NCI-H226 (cell line): ENCODE data around the gene ACKR3.

Source experiments
- DNase-seq: peaks from one replicate; pipeline ENCODE4 v3.0.0-alpha.2; 2015

The ACKR3 gene

GRCh38 chr2:236616031-236616430, 46.4 kb downstream of the ACKR3 start:
- no peak for DNase-seq

DNA sequence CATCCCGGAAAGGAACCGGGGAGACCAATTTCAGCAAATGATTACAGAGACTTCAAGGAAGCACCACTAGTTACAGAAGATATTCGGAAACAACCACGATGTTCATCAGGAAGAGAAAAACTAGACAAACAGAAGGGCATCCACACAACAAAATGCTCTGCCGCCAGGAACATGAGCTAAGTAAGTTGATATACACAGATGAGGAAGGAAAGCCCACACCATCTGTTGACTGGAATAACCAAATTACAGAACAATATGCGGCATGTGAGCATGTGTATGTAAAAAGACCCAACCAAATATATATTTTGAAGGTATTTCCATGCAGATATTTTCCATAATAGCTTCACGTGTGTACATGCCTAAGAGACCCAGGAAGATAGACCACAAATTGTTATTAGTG, 47.0 kb downstream of the ACKR3 start:
- DNase-seq: no peak

DNA sequence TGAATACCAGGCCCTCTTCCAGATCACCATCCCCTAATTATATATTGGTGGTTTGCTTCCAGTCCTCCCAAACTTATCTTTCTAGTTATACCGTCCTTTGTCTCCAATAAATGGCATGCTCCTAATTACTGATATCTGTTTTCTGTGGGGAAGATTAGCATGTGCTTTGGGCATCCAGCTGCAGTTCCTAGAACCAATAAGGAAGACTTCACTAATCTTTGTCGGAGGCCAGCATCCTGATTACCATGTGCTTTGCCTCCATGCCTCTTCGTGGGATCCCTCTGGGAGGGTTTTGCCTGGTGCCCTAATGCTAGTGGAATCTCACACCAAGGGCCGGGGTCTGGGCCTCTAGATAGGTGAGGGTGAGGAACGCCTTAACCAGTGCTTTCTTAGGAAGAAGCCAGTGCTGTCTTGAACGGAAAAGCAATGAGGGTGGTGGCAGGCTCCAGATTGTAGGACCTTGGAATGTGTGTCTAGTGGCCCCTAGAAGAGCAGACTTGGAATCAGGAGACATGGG, 47.7 kb downstream of the ACKR3 start:
- DNase-seq: no peak

DNA sequence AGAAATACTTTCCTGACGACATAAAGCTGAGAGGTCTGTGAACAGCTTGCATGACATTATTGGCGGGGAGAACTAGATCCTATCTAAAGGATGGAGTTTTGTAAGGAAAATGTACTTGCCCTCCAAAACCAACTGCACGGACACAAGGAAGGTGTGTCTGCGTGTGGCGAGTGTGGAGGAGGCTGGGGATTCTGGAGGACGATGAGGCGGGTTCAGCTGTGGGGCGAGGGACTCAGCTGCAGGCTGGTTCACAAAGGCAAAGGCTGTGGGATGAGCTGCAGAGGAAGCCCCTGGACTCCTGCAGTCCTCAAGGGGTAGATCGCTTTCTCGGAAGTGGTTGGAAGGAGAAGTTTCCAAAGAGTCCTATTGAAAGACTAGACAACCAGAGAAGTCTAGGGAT, 48.2 kb downstream of the ACKR3 start:
- DNase-seq: no peak

DNA sequence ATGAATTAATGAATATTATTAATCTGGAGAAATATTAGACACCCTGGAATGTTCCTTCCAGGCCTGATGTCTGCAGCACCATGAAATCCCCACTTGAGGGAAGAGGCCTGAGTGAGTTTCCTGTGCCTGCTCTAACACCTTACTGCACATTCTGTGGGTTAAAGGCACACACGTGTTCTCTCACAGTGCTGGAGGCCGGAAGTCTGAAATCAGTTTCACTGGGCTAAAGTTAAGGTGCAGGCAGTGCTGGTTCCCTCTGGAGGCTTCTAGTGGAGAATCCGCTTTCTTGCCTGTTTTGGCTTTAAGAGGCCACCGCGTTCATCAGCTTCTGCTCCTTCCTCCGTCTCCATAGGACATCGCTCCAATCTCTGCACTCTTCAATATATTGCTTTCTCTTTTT, 48.7 kb downstream of the ACKR3 start:
- no peak for DNase-seq

DNA sequence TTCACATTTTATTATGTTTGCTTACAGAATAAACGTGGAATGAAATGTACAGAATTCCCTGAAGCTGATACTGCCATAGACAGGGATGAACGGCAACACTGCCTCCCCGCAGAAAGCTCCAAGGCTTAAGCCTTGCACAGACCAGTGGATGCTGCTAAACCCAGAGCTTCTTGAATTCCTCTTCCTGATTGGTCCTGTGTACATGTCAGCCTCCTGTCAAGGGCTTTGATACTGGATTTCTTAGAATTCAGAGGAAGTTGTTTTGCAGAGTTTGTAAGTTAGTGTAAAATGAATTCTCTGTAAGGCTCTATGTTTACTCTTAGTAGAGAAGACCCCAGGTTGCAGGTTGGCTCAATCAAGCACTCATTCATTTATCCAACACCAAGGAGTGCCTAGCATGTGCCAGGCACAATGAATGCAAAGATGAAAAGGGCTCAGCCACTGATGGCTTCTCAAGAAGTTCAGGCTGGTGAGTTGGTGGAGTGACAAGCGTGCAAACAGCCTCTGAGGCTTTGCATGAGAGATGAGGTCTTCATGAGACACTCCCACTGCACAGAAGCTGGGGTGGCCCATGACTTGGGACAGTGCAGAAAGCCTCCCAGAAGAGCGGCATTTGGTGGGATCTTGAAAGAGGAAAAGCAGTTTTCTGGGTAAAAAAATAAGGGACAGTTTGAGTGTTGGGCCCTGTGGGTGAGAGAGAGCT, 50.4 kb downstream of the ACKR3 start:
- no peak for DNase-seq

GRCh38 chr2:236621786-236622185, 52.2 kb downstream of the ACKR3 start:
- no peak for DNase-seq

DNA sequence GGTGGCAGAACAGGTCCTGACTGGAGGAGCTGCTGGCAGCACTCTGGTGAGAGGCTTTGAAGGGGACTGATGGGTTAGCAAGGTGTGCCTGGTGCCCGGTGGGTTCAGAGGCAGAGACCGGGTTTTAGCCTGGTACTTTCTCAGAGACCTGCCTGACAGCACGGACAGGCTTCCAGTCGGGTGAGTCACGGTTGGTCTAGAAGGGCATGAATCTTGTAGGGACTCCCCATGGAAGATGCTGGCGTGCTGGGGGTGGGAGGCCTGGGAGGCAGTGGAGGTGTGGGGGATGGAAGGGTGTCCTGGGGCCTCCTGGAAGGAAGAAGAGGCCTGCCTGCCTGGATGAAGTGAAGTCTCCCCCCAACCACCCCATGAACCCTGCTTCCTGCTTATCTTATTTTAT, 52.6 kb downstream of the ACKR3 start:
- DNase-seq: no peak

GRCh38 chr2:236622660-236623059, 53.0 kb downstream of the ACKR3 start:
- no peak for DNase-seq

- no peak for DNase-seq
These were observed 54.2 kb downstream of the ACKR3 start for GRCh38 chr2:236623816-236624215.

GRCh38 chr2:236625156-236625690, 55.6 kb downstream of the ACKR3 start:
- no peak for DNase-seq

- DNase-seq: no peak
These were observed 56.9 kb downstream of the ACKR3 start for GRCh38 chr2:236626391-236627150.

DNA sequence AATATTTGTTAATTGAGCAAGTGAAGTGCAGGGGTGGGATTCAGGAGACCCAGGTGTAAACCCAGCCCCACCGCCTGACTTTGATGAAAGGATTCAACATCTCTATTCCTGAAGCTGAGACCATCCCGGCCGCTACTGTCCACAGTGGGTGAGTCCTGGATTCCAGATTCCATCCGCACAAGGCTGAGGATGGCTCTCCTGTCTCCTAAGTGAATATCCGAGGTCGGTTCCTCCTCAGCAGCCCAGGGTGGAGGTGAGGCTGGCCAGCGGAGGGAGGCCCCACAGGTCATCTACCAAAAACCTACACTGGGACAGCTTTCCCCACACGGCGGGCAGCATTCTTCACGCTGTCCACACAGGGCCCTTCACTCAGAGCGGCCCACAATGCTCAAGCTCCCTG, 57.6 kb downstream of the ACKR3 start:
- no peak for DNase-seq

DNA sequence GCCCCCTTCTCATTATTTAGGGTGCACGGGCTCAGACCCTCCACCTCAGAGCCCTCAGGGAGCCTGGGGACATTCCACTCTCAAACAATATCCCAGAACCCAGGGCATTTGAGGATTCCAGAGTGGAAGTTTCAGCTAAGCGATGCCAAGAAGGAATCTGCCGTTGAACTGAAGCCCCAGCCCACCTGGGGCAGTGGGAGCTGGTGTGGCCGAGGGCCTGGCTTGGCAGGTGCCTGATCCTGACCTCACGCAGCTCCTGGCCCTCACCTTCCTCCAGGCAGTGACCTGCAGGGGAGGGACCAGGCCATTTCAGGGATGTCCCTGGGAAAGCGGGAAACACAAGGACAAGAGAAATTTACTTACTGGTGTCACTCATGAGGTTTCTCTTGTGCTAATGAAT, 58.2 kb downstream of the ACKR3 start:
- no peak for DNase-seq

DNA sequence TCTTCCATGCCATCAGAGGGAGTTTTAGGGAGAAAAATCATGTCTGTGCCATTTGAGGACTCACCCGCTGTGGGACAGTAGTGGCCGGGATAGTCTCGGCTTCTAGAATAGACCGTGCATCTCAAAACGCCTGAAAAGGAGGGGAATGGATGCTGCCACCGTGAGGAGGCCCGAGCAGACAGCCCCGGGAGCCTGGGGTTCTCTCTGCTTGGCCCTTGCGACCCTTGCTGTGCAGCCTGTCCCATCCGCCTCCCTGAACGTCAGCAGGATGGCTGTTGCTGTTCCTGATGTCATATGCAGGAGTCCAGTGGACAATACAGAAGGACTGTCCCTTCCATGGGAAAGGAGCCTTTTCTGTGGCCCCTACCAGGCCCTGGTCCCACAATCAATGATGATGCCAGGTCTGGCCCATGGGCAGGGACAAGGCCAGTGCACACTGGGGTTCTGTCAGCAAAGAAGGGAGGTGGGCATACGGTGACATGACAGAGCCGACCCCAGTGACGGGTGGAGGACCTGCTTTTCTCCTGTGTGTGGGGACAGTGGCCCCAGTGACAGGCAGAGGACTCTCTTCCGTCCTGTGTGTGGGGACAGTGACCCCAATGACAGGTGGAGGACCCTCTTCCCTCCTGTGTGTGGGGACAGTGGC, 58.8 kb downstream of the ACKR3 start:
- no peak for DNase-seq

- no peak for DNase-seq
These were observed 59.5 kb downstream of the ACKR3 start for GRCh38 chr2:236628981-236629605.

DNA sequence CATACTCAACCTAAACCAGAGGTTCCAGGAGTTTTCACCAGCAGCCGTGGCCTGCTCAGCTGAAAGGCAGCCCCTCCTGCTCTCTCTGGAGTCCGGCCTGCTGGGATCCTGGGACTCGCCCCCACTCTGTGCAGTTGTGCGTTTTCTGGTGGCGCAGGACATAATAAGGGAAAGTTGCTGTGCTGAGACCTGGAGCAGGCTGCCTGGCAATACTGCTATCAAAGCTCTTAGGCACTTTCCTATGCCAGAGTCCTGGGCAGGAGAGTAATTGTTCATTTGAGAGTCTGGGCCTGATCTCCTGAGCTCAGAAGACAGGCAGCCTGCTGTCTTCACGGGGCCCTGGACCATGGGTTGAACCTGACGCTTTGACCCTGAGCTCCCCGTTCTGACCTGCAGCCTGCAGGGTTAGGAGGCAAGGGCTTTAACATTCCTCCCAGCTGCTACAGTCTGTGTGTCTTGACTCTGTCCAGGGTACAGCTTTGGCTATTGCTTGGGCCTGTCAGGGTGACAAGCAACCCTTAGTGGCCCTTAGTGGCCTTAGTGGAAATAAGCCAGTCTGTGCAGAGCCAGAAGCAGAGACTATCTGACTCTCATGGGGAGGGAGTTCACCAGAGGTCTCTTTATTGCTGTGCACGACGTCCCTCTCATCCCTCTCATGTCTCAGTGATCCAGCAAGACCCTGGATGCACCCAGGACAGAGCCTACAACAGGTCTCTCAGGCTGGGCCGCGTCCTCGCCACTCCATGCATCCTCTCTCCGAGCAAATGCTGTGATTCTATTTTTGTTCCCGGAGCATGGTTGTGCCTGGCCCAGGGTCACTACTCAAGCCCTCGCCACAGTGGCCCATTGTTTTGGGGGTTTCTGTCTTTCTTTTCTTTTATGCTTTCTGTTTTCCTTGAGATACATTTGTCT, 60.6 kb downstream of the ACKR3 start:
- no peak for DNase-seq

- no peak for DNase-seq
These were observed 61.7 kb downstream of the ACKR3 start for GRCh38 chr2:236631281-236631855.

DNA sequence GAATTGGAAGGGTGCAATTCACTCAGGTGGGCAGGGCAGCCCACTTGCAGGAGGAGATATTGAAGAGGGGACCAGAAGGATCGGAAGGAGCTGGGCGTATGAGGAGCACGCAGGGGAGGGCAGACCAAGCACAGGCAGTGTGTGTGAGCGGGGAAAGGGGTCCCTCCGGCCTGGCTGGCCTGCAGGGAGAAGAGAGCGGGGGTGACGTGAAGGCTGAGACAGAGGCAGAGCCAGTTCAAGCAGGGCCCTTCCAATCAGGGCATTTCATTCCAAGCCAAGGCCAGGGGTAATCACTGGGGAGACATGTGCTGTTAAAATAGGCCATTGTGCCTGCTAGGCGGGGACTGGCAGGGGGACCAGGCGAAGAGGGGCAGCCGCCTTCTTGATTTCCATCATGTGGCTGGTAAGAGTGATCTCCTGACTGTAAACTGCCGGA, 62.2 kb downstream of the ACKR3 start:
- DNase-seq: no peak
